ENCODE measurements around the gene LDLRAD4.

The LDLRAD4 gene

GRCh38 chr18:13320891-13321425, 102.4 kb downstream of the LDLRAD4 start:
- H3K9me3 ChIP-seq (ENCODE audit: control insufficient read depth, low read length), result no peaks in the 10 kb centered on the region
- peaks cover 4% of the 10 kb centered on the region for H3K79me2 ChIP-seq
- H3K36me3 ChIP-seq (ENCODE audit: control insufficient read depth, insufficient read depth, low read length), result no peaks in the 10 kb centered on the region
- no peak overlapping the region for H3K4me3 ChIP-seq (ENCODE audit: low read depth, low read length)
- H3K27ac ChIP-seq, result no peak overlapping the region
- TF ChIP-seq, protein P1, sequence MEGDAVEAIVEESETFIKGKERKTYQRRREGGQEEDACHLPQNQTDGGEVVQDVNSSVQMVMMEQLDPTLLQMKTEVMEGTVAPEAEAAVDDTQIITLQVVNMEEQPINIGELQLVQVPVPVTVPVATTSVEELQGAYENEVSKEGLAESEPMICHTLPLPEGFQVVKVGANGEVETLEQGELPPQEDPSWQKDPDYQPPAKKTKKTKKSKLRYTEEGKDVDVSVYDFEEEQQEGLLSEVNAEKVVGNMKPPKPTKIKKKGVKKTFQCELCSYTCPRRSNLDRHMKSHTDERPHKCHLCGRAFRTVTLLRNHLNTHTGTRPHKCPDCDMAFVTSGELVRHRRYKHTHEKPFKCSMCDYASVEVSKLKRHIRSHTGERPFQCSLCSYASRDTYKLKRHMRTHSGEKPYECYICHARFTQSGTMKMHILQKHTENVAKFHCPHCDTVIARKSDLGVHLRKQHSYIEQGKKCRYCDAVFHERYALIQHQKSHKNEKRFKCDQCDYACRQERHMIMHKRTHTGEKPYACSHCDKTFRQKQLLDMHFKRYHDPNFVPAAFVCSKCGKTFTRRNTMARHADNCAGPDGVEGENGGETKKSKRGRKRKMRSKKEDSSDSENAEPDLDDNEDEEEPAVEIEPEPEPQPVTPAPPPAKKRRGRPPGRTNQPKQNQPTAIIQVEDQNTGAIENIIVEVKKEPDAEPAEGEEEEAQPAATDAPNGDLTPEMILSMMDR (IDR thresholded peaks at IDR 0.05), result no peak
- H3K9ac ChIP-seq, result no peak overlapping the region
- H2AFZ ChIP-seq, result no peak overlapping the region
- H3K27me3 ChIP-seq (ENCODE audit: control insufficient read depth, insufficient read depth, low read length), result no peaks in the 10 kb centered on the region
- no peaks in the 10 kb centered on the region for H3K4me1 ChIP-seq
- H3K4me2 ChIP-seq (ENCODE audit: low read length), result no peak overlapping the region

DNA sequence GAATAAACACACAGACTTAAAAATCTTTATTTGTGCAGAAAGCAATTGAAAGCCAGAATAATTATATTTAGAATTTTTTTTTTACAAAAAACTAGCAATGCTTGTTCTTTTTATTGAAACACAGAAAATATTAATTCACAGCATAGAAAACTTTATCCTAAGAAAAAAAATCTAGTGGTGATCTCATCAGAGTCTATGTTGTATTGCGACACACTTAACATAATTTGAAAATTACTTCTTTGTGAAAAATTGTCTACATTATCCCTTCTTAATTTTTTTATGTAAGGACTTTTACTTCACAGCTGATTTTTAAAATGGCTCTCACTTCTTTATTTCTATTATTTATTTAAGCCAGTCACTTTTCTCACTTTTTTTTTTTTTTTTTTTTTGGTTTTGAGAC, 103.4 kb downstream of the LDLRAD4 start:
- Histone ChIP-seq H3K27ac (no peak overlapping the region), H3K9me3 (ENCODE audit: control insufficient read depth, low read length) (no peaks in the 10 kb centered on the region), H3K9ac (no peak overlapping the region), H3K4me2 (ENCODE audit: low read length) (no peak overlapping the region), H3K27me3 (ENCODE audit: control insufficient read depth, insufficient read depth, low read length) (no peaks in the 10 kb centered on the region), H3K4me3 (ENCODE audit: low read depth, low read length) (no peak overlapping the region), H3K4me1 (no peaks in the 10 kb centered on the region), H3K79me2 (peaks cover 6% of the 10 kb centered on the region), H2AFZ (no peak overlapping the region), H3K36me3 (ENCODE audit: control insufficient read depth, insufficient read depth, low read length) (no peaks in the 10 kb centered on the region)
- TF ChIP-seq, protein P1 (IDR thresholded peaks at IDR 0.05), result no peak

DNA sequence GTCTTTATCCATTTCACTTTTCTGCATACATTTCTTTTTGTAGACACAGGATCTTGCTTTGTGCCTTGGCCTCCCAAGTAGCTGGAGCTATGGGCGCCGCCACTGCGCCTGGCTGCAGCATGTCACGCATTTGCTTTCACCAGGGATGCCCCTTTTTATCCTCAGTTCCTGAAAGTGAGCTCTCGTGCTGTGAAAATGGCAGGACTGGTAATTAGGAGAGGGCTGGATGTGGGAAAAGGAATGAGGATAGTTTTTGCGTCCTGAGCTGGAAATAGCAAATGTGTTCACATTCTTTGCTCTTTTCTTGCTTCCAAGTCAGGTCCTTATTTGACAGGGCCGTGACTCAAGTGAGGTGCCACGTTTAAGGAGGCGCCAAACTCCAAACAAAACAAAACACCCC, 104.6 kb downstream of the LDLRAD4 start:
- TF ChIP-seq, protein P1 (IDR thresholded peaks at IDR 0.05), result no peak
- Histone ChIP-seq H3K4me2 (ENCODE audit: low read length) (no peak overlapping the region), H3K9ac (no peak overlapping the region), H3K27ac (no peak overlapping the region), H3K4me1 (no peaks in the 10 kb centered on the region), H3K9me3 (ENCODE audit: control insufficient read depth, low read length) (no peaks in the 10 kb centered on the region), H3K79me2 (peaks cover 6% of the 10 kb centered on the region), H3K27me3 (ENCODE audit: control insufficient read depth, insufficient read depth, low read length) (no peaks in the 10 kb centered on the region), H3K36me3 (ENCODE audit: control insufficient read depth, insufficient read depth, low read length) (no peaks in the 10 kb centered on the region), H3K4me3 (ENCODE audit: low read depth, low read length) (no peak overlapping the region), H2AFZ (no peak overlapping the region)

GRCh38 chr18:13324880-13325279, 106.3 kb downstream of the LDLRAD4 start:
- Histone ChIP-seq H3K27ac (no peak overlapping the region), H3K4me2 (ENCODE audit: low read length) (no peak overlapping the region), H3K27me3 (ENCODE audit: control insufficient read depth, insufficient read depth, low read length) (no peaks in the 10 kb centered on the region), H3K4me3 (ENCODE audit: low read depth, low read length) (no peak overlapping the region), H3K79me2 (peaks cover 6% of the 10 kb centered on the region), H3K36me3 (ENCODE audit: control insufficient read depth, insufficient read depth, low read length) (no peaks in the 10 kb centered on the region), H3K4me1 (no peaks in the 10 kb centered on the region), H3K9ac (no peak overlapping the region), H3K9me3 (ENCODE audit: control insufficient read depth, low read length) (no peaks in the 10 kb centered on the region), H2AFZ (no peak overlapping the region)
- TF ChIP-seq, protein P1 (IDR thresholded peaks at IDR 0.05), result no peak

DNA sequence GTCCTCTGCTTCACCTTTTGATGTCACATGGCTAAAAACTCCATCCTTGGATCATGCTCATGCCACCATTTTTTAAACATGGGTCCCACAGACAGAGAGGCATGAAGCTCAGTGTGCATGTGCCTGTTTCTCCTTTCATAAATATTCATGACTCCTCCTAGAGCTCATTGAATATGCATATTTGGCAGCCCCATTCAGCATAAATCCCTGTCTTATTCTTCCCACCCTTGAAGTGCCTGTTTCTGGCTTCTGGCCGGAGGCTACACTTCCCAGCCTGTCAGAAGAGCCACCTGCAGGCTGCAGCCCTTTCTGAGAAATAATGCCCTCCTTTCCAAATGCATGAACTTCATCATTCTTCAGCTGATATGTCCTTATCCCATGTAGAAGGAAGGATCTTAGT, 109.7 kb downstream of the LDLRAD4 start:
- H3K27ac ChIP-seq, result no peak overlapping the region

More for the DNA sequence above, 109.7 kb downstream of the LDLRAD4 start:
- peaks cover 6% of the 10 kb centered on the region for H3K79me2 ChIP-seq
- TF ChIP-seq, protein P1 (IDR thresholded peaks at IDR 0.05), result no peak
- no peaks in the 10 kb centered on the region for H3K36me3 ChIP-seq (ENCODE audit: control insufficient read depth, insufficient read depth, low read length)
- no peaks in the 10 kb centered on the region for H3K4me1 ChIP-seq
- no peaks in the 10 kb centered on the region for H3K27me3 ChIP-seq (ENCODE audit: control insufficient read depth, insufficient read depth, low read length)
- H3K4me2 ChIP-seq (ENCODE audit: low read length), result no peak overlapping the region
- no peak overlapping the region for H2AFZ ChIP-seq
- no peak overlapping the region for H3K9ac ChIP-seq
- no peaks in the 10 kb centered on the region for H3K9me3 ChIP-seq (ENCODE audit: control insufficient read depth, low read length)
- no peak overlapping the region for H3K4me3 ChIP-seq (ENCODE audit: low read depth, low read length)
